Measurements from ENCODE around the gene PCK2.

DNA sequence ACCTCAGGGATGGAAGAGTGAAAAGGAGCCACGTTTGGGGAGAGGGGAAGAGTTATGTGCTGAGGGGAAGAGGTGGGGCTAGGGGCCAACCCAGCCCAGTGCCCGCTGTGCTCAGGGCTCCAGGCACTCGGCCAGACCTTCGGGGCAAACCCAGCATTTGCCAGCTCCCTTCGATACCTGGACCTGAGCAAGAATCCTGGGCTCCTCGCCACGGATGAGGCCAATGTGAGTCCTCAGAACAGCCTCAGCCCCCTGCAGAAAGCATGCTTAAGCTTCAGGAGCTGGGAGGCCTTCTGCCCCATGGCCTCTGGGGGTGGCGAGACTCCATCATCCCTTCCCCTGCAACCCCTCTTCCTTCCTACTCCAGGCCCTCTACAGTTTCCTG, 37.3 kb upstream of the PCK2 start:
- TF ChIP-seq, protein P1, sequence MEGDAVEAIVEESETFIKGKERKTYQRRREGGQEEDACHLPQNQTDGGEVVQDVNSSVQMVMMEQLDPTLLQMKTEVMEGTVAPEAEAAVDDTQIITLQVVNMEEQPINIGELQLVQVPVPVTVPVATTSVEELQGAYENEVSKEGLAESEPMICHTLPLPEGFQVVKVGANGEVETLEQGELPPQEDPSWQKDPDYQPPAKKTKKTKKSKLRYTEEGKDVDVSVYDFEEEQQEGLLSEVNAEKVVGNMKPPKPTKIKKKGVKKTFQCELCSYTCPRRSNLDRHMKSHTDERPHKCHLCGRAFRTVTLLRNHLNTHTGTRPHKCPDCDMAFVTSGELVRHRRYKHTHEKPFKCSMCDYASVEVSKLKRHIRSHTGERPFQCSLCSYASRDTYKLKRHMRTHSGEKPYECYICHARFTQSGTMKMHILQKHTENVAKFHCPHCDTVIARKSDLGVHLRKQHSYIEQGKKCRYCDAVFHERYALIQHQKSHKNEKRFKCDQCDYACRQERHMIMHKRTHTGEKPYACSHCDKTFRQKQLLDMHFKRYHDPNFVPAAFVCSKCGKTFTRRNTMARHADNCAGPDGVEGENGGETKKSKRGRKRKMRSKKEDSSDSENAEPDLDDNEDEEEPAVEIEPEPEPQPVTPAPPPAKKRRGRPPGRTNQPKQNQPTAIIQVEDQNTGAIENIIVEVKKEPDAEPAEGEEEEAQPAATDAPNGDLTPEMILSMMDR (conservative IDR thresholded peaks at IDR 0.05; ENCODE audit: low read length) = no peak
- no peak for TF ChIP-seq EZH2phosphoT487 (IDR thresholded peaks at IDR 0.05; ENCODE audit: borderline replicate concordance)

Data from Loucy (cell line).